IMR-90 (cell line): Measurements from ENCODE around the gene CECR2. TPM values are rescaled to one million over a fixed set of nuclear protein-coding genes. Genes with fewer than 3 reads are reported as not detected.

ENCODE experiments used
- ATAC-seq: fragments of 200-7000 bp; cut with Tn5 transposase; 2 replicates; pipeline ENCODE4 v1.9.1; 2020; ENCODE audit warnings: low read depth, mild to moderate bottlenecking, moderate library complexity
- BruUV-seq: library from RNA; stranded (reverse); fragments of 400-500 nt; replicated peaks from 2 replicates; lab custom pipeline; 2021; lab: Mats Ljungman, UMichigan
- CTCF ChIA-PET: fragments of 300-600 bp; formaldehyde crosslinking; extraction: SDS; loops from one replicate; lab custom pipeline; 2021; ENCODE audit warnings: antibody characterized with exemption; lab: Yijun Ruan, JAX
- POLR2A ChIA-PET: fragments of 300-600 bp; sonication (Branson Sonifier 250); formaldehyde crosslinking; loops from one replicate; lab custom pipeline; 2022; ENCODE audit warnings: antibody characterized with exemption; ENCODE audit not compliant: unreplicated experiment; lab: Charles Lee
- DNase-seq: peaks from one replicate; pipeline ENCODE4 v3.0.0; 2013
- H2AFZ ChIP-seq: replicated peaks from 2 replicates; pipeline ENCODE3; 2013; ENCODE audit warnings: low read length, mild to moderate bottlenecking; ENCODE audit not compliant: poor library complexity
- H2AK5ac ChIP-seq: 2 replicates; pipeline ENCODE4 v1.6.1; 2013; ENCODE audit warnings: low read depth, low read length, inconsistent platforms
- H2AK9ac ChIP-seq: replicated peaks from 2 replicates; pipeline ENCODE3; 2013; ENCODE audit warnings: mild to moderate bottlenecking, low read depth, low read length, moderate library complexity; ENCODE audit not compliant: poor library complexity
- H2BK120ac ChIP-seq: 2 replicates; pipeline ENCODE4 v1.6.1; 2013; ENCODE audit warnings: low read depth, low read length, inconsistent platforms
- H2BK15ac ChIP-seq: 3 replicates; pipeline ENCODE4 v1.6.1; 2013; ENCODE audit warnings: low read depth, low read length, inconsistent platforms
- H2BK20ac ChIP-seq: 2 replicates; pipeline ENCODE4 v1.6.1; 2013; ENCODE audit warnings: low read depth, mild to moderate bottlenecking, inconsistent platforms, low read length, moderate library complexity
- H2BK5ac ChIP-seq: 2 replicates; pipeline ENCODE4 v1.6.1; 2013; ENCODE audit warnings: mild to moderate bottlenecking, low read depth, low read length, inconsistent platforms; ENCODE audit not compliant: poor library complexity, severe bottlenecking
- H3K14ac ChIP-seq: replicated peaks from 2 replicates; pipeline ENCODE4 v1.6.1; 2013; ENCODE audit warnings: low read depth, low read length, inconsistent platforms
- H3K18ac ChIP-seq: 2 replicates; pipeline ENCODE4 v1.6.1; 2013; ENCODE audit warnings: low read depth, low read length, control low read depth
- H3K23ac ChIP-seq: 2 replicates; pipeline ENCODE4 v1.6.1; 2013; ENCODE audit warnings: low read depth, low read length, inconsistent platforms
- H3K27ac ChIP-seq: 2 replicates; pipeline ENCODE4 v1.5.1; 2013; ENCODE audit warnings: mild to moderate bottlenecking, control low read depth, low read length; ENCODE audit not compliant: insufficient read depth
- H3K27me3 ChIP-seq: 2 replicates; pipeline ENCODE4 v1.6.1; 2013; ENCODE audit warnings: low read length; ENCODE audit not compliant: control insufficient read depth, insufficient read depth
- H3K36me3 ChIP-seq: 2 replicates; pipeline ENCODE4 v1.6.1; 2013; ENCODE audit warnings: low read length, mixed read lengths; ENCODE audit not compliant: control insufficient read depth, insufficient read depth
- H3K4ac ChIP-seq: 2 replicates; pipeline ENCODE4 v1.6.1; 2013; ENCODE audit warnings: low read depth, low read length, inconsistent platforms
- H3K4me1 ChIP-seq: 2 replicates; pipeline ENCODE4 v1.6.1; 2013; ENCODE audit warnings: low read length, mixed read lengths; ENCODE audit not compliant: control insufficient read depth, insufficient read depth
- H3K4me2 ChIP-seq: 2 replicates; pipeline ENCODE4 v1.6.1; 2013; ENCODE audit warnings: low read depth, mild to moderate bottlenecking, control low read depth, low read length, moderate library complexity
- H3K4me3 ChIP-seq: 2 replicates; pipeline ENCODE4 v1.5.1; 2013; ENCODE audit warnings: low read depth, mild to moderate bottlenecking, control low read depth, low read length, moderate library complexity; ENCODE audit not compliant: insufficient read depth
- H3K56ac ChIP-seq: 2 replicates; pipeline ENCODE4 v1.6.1; 2013; ENCODE audit warnings: low read length, inconsistent platforms; ENCODE audit not compliant: insufficient read depth; ENCODE audit errors: extremely low read depth
- H3K79me1 ChIP-seq, 2 experiments: 2 replicates each; pipeline ENCODE4 v1.6.1; 2013; ENCODE audit warnings: low read length in 2 of 2, inconsistent platforms in 1 of 2, low read depth in 1 of 2
- H3K9ac ChIP-seq: 2 replicates; pipeline ENCODE4 v1.6.1; 2013; ENCODE audit warnings: low read depth, low read length, control low read depth
- H3K9me1 ChIP-seq: 2 replicates; pipeline ENCODE4 v1.6.1; 2013; ENCODE audit warnings: low read length, inconsistent platforms; ENCODE audit not compliant: insufficient read depth
- H3K9me3 ChIP-seq: 2 replicates; pipeline ENCODE4 v1.6.1; 2013; ENCODE audit warnings: low read length; ENCODE audit not compliant: control insufficient read depth, insufficient read depth
- H4K20me1 ChIP-seq: 2 replicates; pipeline ENCODE4 v1.6.1; 2013; ENCODE audit warnings: low read length, inconsistent platforms; ENCODE audit not compliant: insufficient read depth
- H4K5ac ChIP-seq: 2 replicates; pipeline ENCODE4 v1.6.1; 2013; ENCODE audit warnings: mild to moderate bottlenecking, low read depth, low read length, control low read depth
- H4K8ac ChIP-seq, 2 experiments: 2 replicates each; pipeline ENCODE4 v1.6.1; 2013; ENCODE audit warnings: low read depth in 2 of 2, low read length in 2 of 2, control low read depth in 1 of 2, inconsistent platforms in 1 of 2
- H4K91ac ChIP-seq: 2 replicates; pipeline ENCODE4 v1.6.1; 2013; ENCODE audit warnings: low read depth, low read length, inconsistent platforms; ENCODE audit not compliant: insufficient read depth
- CEBPB ChIP-seq: IDR thresholded peaks from 2 replicates; pipeline ENCODE4 v1.6.1; 2012; ENCODE audit warnings: low read depth, low read length, improper control_type of control experiment
- CHD1 ChIP-seq: IDR thresholded peaks from 2 replicates; pipeline ENCODE4 v1.6.1; 2012; ENCODE audit warnings: low read depth, low read length, improper control_type of control experiment
- FOS ChIP-seq: fragments of 150-350 bp; IDR thresholded peaks from 2 replicates; pipeline ENCODE4 v1.6.1; 2016; ENCODE audit warnings: low read depth, low read length
- MAFK ChIP-seq: IDR thresholded peaks from 2 replicates; pipeline ENCODE4 v1.6.1; 2012; ENCODE audit warnings: low read depth, low read length, improper control_type of control experiment
- MAZ ChIP-seq: IDR thresholded peaks from 2 replicates; pipeline ENCODE4 v1.6.1; 2012; ENCODE audit warnings: low read depth, mild to moderate bottlenecking, low read length, improper control_type of control experiment, moderate library complexity, borderline replicate concordance
- MXI1 ChIP-seq: IDR thresholded peaks from 2 replicates; pipeline ENCODE4 v1.6.1; 2012; ENCODE audit warnings: low read depth, mild to moderate bottlenecking, low read length, moderate library complexity, borderline replicate concordance
- NFE2L2 ChIP-seq: fragments of 150-350 bp; IDR thresholded peaks from 2 replicates; pipeline ENCODE4 v1.6.1; 2016; ENCODE audit warnings: low read depth, mild to moderate bottlenecking, low read length
- POLR2A ChIP-seq: IDR thresholded peaks from 2 replicates; pipeline ENCODE4 v1.6.1; 2012; ENCODE audit warnings: mild to moderate bottlenecking, low read depth, low read length
- RCOR1 ChIP-seq: IDR thresholded peaks from 2 replicates; pipeline ENCODE4 v1.6.1; 2012; ENCODE audit warnings: mild to moderate bottlenecking, low read length, improper control_type of control experiment; ENCODE audit not compliant: insufficient replicate concordance
- RFX5 ChIP-seq: IDR thresholded peaks from 2 replicates; pipeline ENCODE4 v1.8.0; 2012; ENCODE audit warnings: low read depth, mild to moderate bottlenecking, low read length, moderate library complexity
- SMC3 ChIP-seq: fragments of 150-350 bp; IDR thresholded peaks from 2 replicates; pipeline ENCODE4 v1.6.1; 2016; ENCODE audit warnings: low read depth, mild to moderate bottlenecking, antibody characterized with exemption, low read length, moderate library complexity
- WGBS, 2 experiments: methylation state at CpG; one replicate each; pipeline versions ENCODE4 v1.1.5 to v1.1.7; 2013; ENCODE audit warnings: missing lambda C conversion rate in 2 of 2; ENCODE audit not compliant: insufficient read length in 1 of 2; ENCODE audit errors: extremely low coverage in 2 of 2; 5-methylcytosine and 5-hydroxymethylcytosine counted together
- dilution Hi-C: fragments of 300-500 bp; cut with HindIII; formaldehyde crosslinking; loops from one replicate; pipeline ENCODE4 v1.14.3; 2018; ENCODE audit warnings: low sequenced_read_pairs; ENCODE audit not compliant: unreplicated experiment
- in situ Hi-C: fragments of 300-500 bp; cut with MboI; formaldehyde crosslinking; loops from 3 replicates; pipeline ENCODE4 v1.14.3; 2019; ENCODE audit warnings: low sequenced_read_pairs, inconsistent platforms, mixed read lengths
- intact Hi-C: fragments of 100-400 bp; cut with micrococcal nuclease; formaldehyde crosslinking; loops from 2 replicates; pipeline ENCODE4 v1.10.0; 2022
- polyA plus RNA-seq, 3 experiments: library from polyadenylated mRNA; depleted of rRNA; stranded (reverse); fragments of >200 nt; gene quantifications; 2 replicates each; pipeline ENCODE4 v1.2.3, GENCODE V29; 2012; ENCODE audit warnings: low replicate concordance in 1 of 3
- total RNA-seq: library from RNA; depleted of rRNA; stranded (reverse); fragments of >200 nt; gene quantifications from 2 replicates; pipeline ENCODE4 v1.2.3, GENCODE V29; 2012
- TF ChIP-seq, protein P1 (sequence below): fragments of 150-350 bp; IDR thresholded peaks from 2 replicates; pipeline ENCODE4 v1.6.1; 2017; ENCODE audit warnings: mild to moderate bottlenecking, antibody characterized with exemption, low read length, low read depth
- TF ChIP-seq, protein P2 (sequence below): conservative IDR thresholded peaks from 2 replicates; pipeline ENCODE4 v1.5.1; 2012; ENCODE audit warnings: mild to moderate bottlenecking, low read depth, low read length, improper control_type of control experiment
- TF ChIP-seq, protein P3 (sequence below): fragments of 150-350 bp; IDR thresholded peaks from 2 replicates; pipeline ENCODE4 v1.6.1; 2016; ENCODE audit warnings: low read depth, mild to moderate bottlenecking, low read length, moderate library complexity, borderline replicate concordance

The CECR2 gene
- total and polyA plus RNA-seq, 2 of the 4 experiments (the other 2 are of a cell fraction): under 0.01 TPM; not detected in 1

DNA sequence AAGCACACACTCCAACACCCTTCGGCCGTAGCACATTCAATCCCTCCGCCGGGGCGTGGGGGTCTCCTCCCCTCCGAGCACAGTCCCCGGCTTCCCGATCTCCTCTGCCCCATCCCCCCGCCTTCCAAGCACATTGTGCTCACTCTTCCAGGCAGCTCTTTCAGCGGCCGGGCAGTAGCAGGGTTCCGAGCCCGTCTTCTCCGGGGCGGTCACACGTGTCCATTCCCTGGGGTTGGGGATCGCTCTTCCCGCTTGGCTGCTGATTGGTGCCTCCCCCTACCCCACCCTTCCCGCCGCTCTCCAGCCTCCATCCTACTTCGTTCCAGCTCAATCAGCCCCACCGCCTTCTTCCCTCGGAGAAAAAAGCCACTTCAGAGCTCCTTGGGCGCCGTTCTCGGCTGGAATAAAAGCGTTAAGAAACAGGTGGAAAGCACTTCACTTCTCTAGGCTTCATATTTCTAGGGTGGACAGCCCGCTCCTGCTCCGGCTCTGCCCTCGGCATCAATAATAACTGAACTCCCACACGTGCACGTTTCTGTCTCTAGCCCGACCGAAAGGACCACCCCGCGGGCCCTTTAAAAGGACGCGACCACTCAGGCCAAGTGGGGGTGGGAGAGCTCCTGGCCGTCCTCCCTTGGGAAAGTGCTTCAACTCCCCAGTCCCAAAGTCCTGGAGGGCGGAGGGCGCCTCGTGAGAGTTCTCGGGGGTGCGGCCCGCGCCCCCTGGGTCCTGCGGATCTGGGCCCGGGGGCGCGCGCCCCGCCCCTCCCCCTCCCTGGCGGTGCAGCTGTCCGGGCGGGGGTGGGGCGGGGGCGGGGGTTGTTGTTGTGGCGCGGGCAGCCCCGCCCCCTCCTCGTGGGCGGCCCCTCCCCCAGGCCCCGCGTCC lies 464 bp upstream of the CECR2 start:
- WGBS, 2 experiments: 1% methylated on average over 14 of the region's 64 CpGs; no CpG with 5 or more reads in 1 of the 2 experiments
- DNase-seq (no peak), ATAC-seq (0 out of 2 replicates have a peak, but pooled peaks have one; percentile 24)
- H2BK5ac ChIP-seq: no peak overlapping the region
- no peak overlapping the region for H3K27ac ChIP-seq
- no peak overlapping the region for H2AK5ac ChIP-seq
- no peaks in the 10 kb centered on the region for H4K20me1 ChIP-seq
- H3K4me1 ChIP-seq: peaks cover 2% of the 10 kb centered on the region; the same call in 1 of the 2 replicates
- no peak overlapping the region for H2BK120ac ChIP-seq
- H3K27me3 ChIP-seq: peaks cover 41% of the 10 kb centered on the region
- no peak overlapping the region for H4K5ac ChIP-seq
- no peak overlapping the region for H3K56ac ChIP-seq
- H3K9me1 ChIP-seq: no peaks in the 10 kb centered on the region
- no peak overlapping the region for H2BK15ac ChIP-seq
- no peak overlapping the region for H3K9ac ChIP-seq
- H3K4me2 ChIP-seq: no peak overlapping the region
- no peaks in the 10 kb centered on the region for H3K79me1 ChIP-seq
- H2AFZ ChIP-seq: peak overlapping the region; percentile 32
- CTCF ChIA-PET: no interaction called here
- intact Hi-C loops: no loop called here
- H3K23ac ChIP-seq: no peak overlapping the region
- POLR2A ChIA-PET: no interaction called here
- dilution Hi-C loops: no loop called here
- no peak overlapping the region for H2BK20ac ChIP-seq
- H3K14ac ChIP-seq: no peak overlapping the region
- H4K8ac ChIP-seq: no peak overlapping the region
- no TSS peak for BruUV-seq
- in situ Hi-C loops: no loop called here
- H2AK9ac ChIP-seq: no peak overlapping the region
- no peak overlapping the region for H3K4me3 ChIP-seq
- H3K4ac ChIP-seq: no peak overlapping the region
- no peaks in the 10 kb centered on the region; the same call in 1 of the 2 replicates for H3K9me3 ChIP-seq
- H4K91ac ChIP-seq: no peak overlapping the region
- no peaks in the 10 kb centered on the region for H3K36me3 ChIP-seq
- H3K18ac ChIP-seq: no peak overlapping the region
- TF ChIP-seq RFX5: no peak
- TF ChIP-seq POLR2A: no peak
- no peak for TF ChIP-seq SMC3
- TF ChIP-seq, protein P1, sequence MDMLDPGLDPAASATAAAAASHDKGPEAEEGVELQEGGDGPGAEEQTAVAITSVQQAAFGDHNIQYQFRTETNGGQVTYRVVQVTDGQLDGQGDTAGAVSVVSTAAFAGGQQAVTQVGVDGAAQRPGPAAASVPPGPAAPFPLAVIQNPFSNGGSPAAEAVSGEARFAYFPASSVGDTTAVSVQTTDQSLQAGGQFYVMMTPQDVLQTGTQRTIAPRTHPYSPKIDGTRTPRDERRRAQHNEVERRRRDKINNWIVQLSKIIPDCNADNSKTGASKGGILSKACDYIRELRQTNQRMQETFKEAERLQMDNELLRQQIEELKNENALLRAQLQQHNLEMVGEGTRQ: no peak
- TF ChIP-seq MXI1: no peak
- no peak for TF ChIP-seq RCOR1
- TF ChIP-seq, protein P2, sequence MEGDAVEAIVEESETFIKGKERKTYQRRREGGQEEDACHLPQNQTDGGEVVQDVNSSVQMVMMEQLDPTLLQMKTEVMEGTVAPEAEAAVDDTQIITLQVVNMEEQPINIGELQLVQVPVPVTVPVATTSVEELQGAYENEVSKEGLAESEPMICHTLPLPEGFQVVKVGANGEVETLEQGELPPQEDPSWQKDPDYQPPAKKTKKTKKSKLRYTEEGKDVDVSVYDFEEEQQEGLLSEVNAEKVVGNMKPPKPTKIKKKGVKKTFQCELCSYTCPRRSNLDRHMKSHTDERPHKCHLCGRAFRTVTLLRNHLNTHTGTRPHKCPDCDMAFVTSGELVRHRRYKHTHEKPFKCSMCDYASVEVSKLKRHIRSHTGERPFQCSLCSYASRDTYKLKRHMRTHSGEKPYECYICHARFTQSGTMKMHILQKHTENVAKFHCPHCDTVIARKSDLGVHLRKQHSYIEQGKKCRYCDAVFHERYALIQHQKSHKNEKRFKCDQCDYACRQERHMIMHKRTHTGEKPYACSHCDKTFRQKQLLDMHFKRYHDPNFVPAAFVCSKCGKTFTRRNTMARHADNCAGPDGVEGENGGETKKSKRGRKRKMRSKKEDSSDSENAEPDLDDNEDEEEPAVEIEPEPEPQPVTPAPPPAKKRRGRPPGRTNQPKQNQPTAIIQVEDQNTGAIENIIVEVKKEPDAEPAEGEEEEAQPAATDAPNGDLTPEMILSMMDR: no peak
- no peak for TF ChIP-seq FOS
- no peak for TF ChIP-seq MAZ
- TF ChIP-seq, protein P3, sequence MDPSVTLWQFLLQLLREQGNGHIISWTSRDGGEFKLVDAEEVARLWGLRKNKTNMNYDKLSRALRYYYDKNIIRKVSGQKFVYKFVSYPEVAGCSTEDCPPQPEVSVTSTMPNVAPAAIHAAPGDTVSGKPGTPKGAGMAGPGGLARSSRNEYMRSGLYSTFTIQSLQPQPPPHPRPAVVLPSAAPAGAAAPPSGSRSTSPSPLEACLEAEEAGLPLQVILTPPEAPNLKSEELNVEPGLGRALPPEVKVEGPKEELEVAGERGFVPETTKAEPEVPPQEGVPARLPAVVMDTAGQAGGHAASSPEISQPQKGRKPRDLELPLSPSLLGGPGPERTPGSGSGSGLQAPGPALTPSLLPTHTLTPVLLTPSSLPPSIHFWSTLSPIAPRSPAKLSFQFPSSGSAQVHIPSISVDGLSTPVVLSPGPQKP: no peak
- TF ChIP-seq CEBPB: no peak
- no peak for TF ChIP-seq MAFK
- TF ChIP-seq CHD1: no peak
- no peak for TF ChIP-seq NFE2L2
